NCI-H1092 treated with DMSO at 0.1 percent for 48 hours (cell line): Measurements from ENCODE around the gene FBXO22.
"Not testable (repeated sequence)": the region's sequence is repeated elsewhere in the genome, so short reads cannot be mapped to it uniquely, and the experiment has no call there.

Source experiments
- DNase-seq: peaks from one replicate; lab custom pipeline; 2025; lab: John Stamatoyannopoulos, UW

Gene FBXO22

GRCh38 chr15:75981149-75981815 is 77.6 kb downstream of the FBXO22 start:
- DNase-seq = no peak

- DNase-seq = no peak
These were observed 78.8 kb downstream of the FBXO22 start for GRCh38 chr15:75982468-75982867.

GRCh38 chr15:75984706-75985105 is 81.0 kb downstream of the FBXO22 start:
- not testable (repeated sequence) for DNase-seq

GRCh38 chr15:75985971-75986370 is 82.3 kb downstream of the FBXO22 start:
- no peak for DNase-seq

- no peak for DNase-seq
These were observed 85.4 kb downstream of the FBXO22 start for GRCh38 chr15:75989045-75989444.

GRCh38 chr15:75989875-75990274 is 86.2 kb downstream of the FBXO22 start:
- no peak for DNase-seq
